ENCODE results near the gene PLD4. TPM values are rescaled to one million over a fixed set of nuclear protein-coding genes. Genes with fewer than 3 reads are reported as not detected.

Gene PLD4
- polyA plus RNA-seq, 1 experiment = 0.01 TPM

- H3K4me3 ChIP-seq (ENCODE audit: low read depth, low read length) = no peak overlapping the region
- no peak for DNase-seq (ENCODE audit: low read depth, low spot score)
- TF ChIP-seq CTCF (IDR thresholded peaks at IDR 0.05; ENCODE audit: low read depth, low read length) = no peak
- peaks cover 19% of the 10 kb centered on the region for H3K27me3 ChIP-seq (ENCODE audit: control insufficient read depth, insufficient read depth, low read length)
- ChIA-PET POLR2A (no interaction called here), CTCF (interaction anchor here (1.0 kb wide), 1 partner anchor 118 kb away, joined by 3 read pairs; no protein-coding TSS in a partner anchor)
- H3K27ac ChIP-seq (ENCODE audit: low read depth, low read length) = no peak overlapping the region
- peaks cover 10% of the 10 kb centered on the region for H3K9me3 ChIP-seq (ENCODE audit: control insufficient read depth, insufficient read depth, low read length)
These were observed 3.2 kb downstream of the PLD4 start for GRCh38 chr14:104927901-104928300.

- no peak overlapping the region for H3K27ac ChIP-seq (ENCODE audit: low read depth, low read length)
- TF ChIP-seq CTCF (IDR thresholded peaks at IDR 0.05; ENCODE audit: low read depth, low read length) = no peak
- DNase-seq (ENCODE audit: low read depth, low spot score) = no peak
- peaks cover 19% of the 10 kb centered on the region for H3K27me3 ChIP-seq (ENCODE audit: control insufficient read depth, insufficient read depth, low read length)
- POLR2A ChIA-PET = no interaction called here
- no peak overlapping the region for H3K4me3 ChIP-seq (ENCODE audit: low read depth, low read length)
- CTCF ChIA-PET = interaction anchor here (1.0 to 1.2 kb wide), 2 partner anchors 118 kb away, joined by 3 to 5 read pairs; no protein-coding TSS in a partner anchor
- H3K9me3 ChIP-seq (ENCODE audit: control insufficient read depth, insufficient read depth, low read length) = peaks cover 9% of the 10 kb centered on the region
These were observed 3.9 kb downstream of the PLD4 start for GRCh38 chr14:104928391-104929133.

GRCh38 chr14:104929268-104930230 is 4.9 kb downstream of the PLD4 start:
- Histone ChIP-seq H3K27me3 (ENCODE audit: control insufficient read depth, insufficient read depth, low read length) (peaks cover 26% of the 10 kb centered on the region), H3K4me3 (ENCODE audit: low read depth, low read length) (no peak overlapping the region), H3K27ac (ENCODE audit: low read depth, low read length) (no peak overlapping the region), H3K9me3 (ENCODE audit: control insufficient read depth, insufficient read depth, low read length) (no peaks in the 10 kb centered on the region; the same call in 1 of the 2 replicates)
- no peak for TF ChIP-seq CTCF (IDR thresholded peaks at IDR 0.05; ENCODE audit: low read depth, low read length)
- ChIA-PET POLR2A (interaction anchor here (0.6 kb wide), 1 partner anchor 28 kb away, joined by 3 read pairs; no protein-coding TSS in a partner anchor), CTCF (interaction anchor here (1.2 kb wide), 1 partner anchor 117 kb away, joined by 5 read pairs; no protein-coding TSS in a partner anchor)
- DNase-seq (ENCODE audit: low read depth, low spot score) = no peak

- no peak overlapping the region for H3K4me3 ChIP-seq (ENCODE audit: low read depth, low read length)
- DNase-seq (ENCODE audit: low read depth, low spot score) = no peak
- H3K27ac ChIP-seq (ENCODE audit: low read depth, low read length) = no peak overlapping the region
- H3K27me3 ChIP-seq (ENCODE audit: control insufficient read depth, insufficient read depth, low read length) = peaks cover 35% of the 10 kb centered on the region
- no peaks in the 10 kb centered on the region; the same call in 1 of the 2 replicates for H3K9me3 ChIP-seq (ENCODE audit: control insufficient read depth, insufficient read depth, low read length)
- POLR2A ChIA-PET = interaction anchor here (0.7 kb wide), 1 partner anchor 114 kb away, joined by 8 read pairs; no protein-coding TSS in a partner anchor
- no peak for TF ChIP-seq CTCF (IDR thresholded peaks at IDR 0.05; ENCODE audit: low read depth, low read length)
- CTCF ChIA-PET = interaction anchor here (0.5 kb wide), 2 partner anchors 104 to 115 kb away, joined by 3 read pairs; no protein-coding TSS in a partner anchor
These were observed 6.0 kb downstream of the PLD4 start for GRCh38 chr14:104930526-104931303.
